Endodermal cell (in vitro differentiated cells): Measurements from ENCODE around the gene PDE4D. TPM values are rescaled to one million over a fixed set of nuclear protein-coding genes. Genes with fewer than 3 reads are reported as not detected.

Experiments
- DNase-seq: peaks from one replicate; pipeline ENCODE4 v3.0.0-alpha.2; 2017
- H3K27ac ChIP-seq: 2 replicates; pipeline ENCODE4 v1.5.1; 2013; ENCODE audit warnings: mild to moderate bottlenecking, low read depth, low read length, moderate library complexity
- H3K27me3 ChIP-seq: 2 replicates; pipeline ENCODE4 v1.6.1; 2013; ENCODE audit warnings: mild to moderate bottlenecking, low read length, moderate library complexity; ENCODE audit not compliant: insufficient read depth, control insufficient read depth, poor library complexity, severe bottlenecking
- H3K36me3 ChIP-seq: 2 replicates; pipeline ENCODE4 v1.7.0; 2013; ENCODE audit warnings: mild to moderate bottlenecking, low read length, moderate library complexity; ENCODE audit not compliant: control insufficient read depth, insufficient read depth
- H3K4me1 ChIP-seq: one replicate; pipeline ENCODE4 v1.7.0; 2013; ENCODE audit warnings: low read length; ENCODE audit not compliant: control insufficient read depth, insufficient read depth
- H3K4me3 ChIP-seq: 2 replicates; pipeline ENCODE4 v1.5.1; 2013; ENCODE audit warnings: mild to moderate bottlenecking, low read length, moderate library complexity
- H3K9ac ChIP-seq: 2 replicates; pipeline ENCODE4 v1.6.1; 2013; ENCODE audit warnings: mild to moderate bottlenecking, low read length, moderate library complexity; ENCODE audit not compliant: poor library complexity, severe bottlenecking; ENCODE audit errors: extremely low read depth
- H3K9me3 ChIP-seq: 2 replicates; pipeline ENCODE4 v1.6.1; 2013; ENCODE audit warnings: mild to moderate bottlenecking, low read length, moderate library complexity; ENCODE audit not compliant: control insufficient read depth
- H3K27ac Mint-ChIP-seq: 2 replicates; pipeline ENCODE4 v1.8.0; 2020; ENCODE audit warnings: mixed read lengths
- H3K27me3 Mint-ChIP-seq: 2 replicates; pipeline ENCODE4 v1.8.0; 2021; ENCODE audit warnings: mild to moderate bottlenecking, mixed read lengths; ENCODE audit not compliant: insufficient read depth
- H3K36me3 Mint-ChIP-seq: 2 replicates; pipeline ENCODE4 v1.8.0; 2020; ENCODE audit warnings: low read depth, mixed read lengths
- H3K4me1 Mint-ChIP-seq: 2 replicates; pipeline ENCODE4 v1.8.0; 2020; ENCODE audit warnings: mixed read lengths
- H3K4me3 Mint-ChIP-seq: 2 replicates; pipeline ENCODE4 v1.8.0; 2020; ENCODE audit warnings: mild to moderate bottlenecking, moderate library complexity, mixed read lengths
- H3K9me3 Mint-ChIP-seq: 2 replicates; pipeline ENCODE4 v1.8.0; 2020; ENCODE audit warnings: mild to moderate bottlenecking, mixed read lengths
- WGBS, 2 experiments: methylation state at CpG; one replicate each; pipeline versions ENCODE4 v1.1.5 to v1.1.7; 2013; ENCODE audit warnings: missing lambda C conversion rate in 2 of 2, mixed read lengths in 1 of 2; ENCODE audit not compliant: insufficient coverage in 1 of 2, insufficient read length in 1 of 2; 5-methylcytosine and 5-hydroxymethylcytosine counted together
- total RNA-seq, 2 donors: library from RNA; stranded (reverse); fragmentation: NEBNext Ultra II Directional in 1 of 2; extraction: Animal tissue kit (Norgen Biotek cat#: 25700) in 1 of 2; gene quantifications; 2 replicates in 1 of 2; 3 replicates in 1 of 2; pipeline ENCODE4 v1.2.1, GENCODE V29; 2021
- TF ChIP-seq, protein P1 (sequence below): fragments of 200-600 bp; sonication (generic); conservative IDR thresholded peaks from 2 replicates; pipeline ENCODE4 v1.5.0; 2021; ENCODE audit warnings: antibody characterized with exemption, mild to moderate bottlenecking

PDE4D gene
- total RNA-seq, 2 donors from 2014 or later, result 9.2 to 11.4 TPM

DNA sequence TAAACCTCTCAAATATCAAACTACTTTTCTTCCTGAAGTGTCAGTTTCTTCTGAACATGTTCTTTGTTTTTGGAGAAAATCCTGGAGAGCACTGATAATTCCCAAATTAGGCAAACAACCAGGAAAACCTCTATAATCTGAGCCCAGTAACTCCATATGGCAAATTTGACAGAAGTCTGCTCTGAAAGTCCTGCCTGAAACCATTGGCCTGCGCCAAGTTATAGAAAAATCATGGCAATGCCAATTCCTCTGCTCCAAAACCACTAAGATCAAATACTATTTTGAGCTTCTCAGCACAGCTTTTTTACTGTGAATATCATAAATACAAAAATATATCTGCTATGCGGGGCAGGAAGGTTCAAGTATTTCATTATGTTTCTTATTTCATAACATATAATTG is 45.9 kb downstream of the PDE4D start:
- Histone ChIP-seq H3K36me3 (no peaks in the 10 kb centered on the region), H3K9ac (no peak overlapping the region), H3K27me3 (no peaks in the 10 kb centered on the region), H3K9me3 (no peaks in the 10 kb centered on the region), H3K4me1 (no peaks in the 10 kb centered on the region), H3K27ac (no peak overlapping the region), H3K4me3 (no peak overlapping the region)
- TF ChIP-seq, protein P1, sequence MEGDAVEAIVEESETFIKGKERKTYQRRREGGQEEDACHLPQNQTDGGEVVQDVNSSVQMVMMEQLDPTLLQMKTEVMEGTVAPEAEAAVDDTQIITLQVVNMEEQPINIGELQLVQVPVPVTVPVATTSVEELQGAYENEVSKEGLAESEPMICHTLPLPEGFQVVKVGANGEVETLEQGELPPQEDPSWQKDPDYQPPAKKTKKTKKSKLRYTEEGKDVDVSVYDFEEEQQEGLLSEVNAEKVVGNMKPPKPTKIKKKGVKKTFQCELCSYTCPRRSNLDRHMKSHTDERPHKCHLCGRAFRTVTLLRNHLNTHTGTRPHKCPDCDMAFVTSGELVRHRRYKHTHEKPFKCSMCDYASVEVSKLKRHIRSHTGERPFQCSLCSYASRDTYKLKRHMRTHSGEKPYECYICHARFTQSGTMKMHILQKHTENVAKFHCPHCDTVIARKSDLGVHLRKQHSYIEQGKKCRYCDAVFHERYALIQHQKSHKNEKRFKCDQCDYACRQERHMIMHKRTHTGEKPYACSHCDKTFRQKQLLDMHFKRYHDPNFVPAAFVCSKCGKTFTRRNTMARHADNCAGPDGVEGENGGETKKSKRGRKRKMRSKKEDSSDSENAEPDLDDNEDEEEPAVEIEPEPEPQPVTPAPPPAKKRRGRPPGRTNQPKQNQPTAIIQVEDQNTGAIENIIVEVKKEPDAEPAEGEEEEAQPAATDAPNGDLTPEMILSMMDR, result no peak
- H3K27me3 Mint-ChIP-seq, result no peaks in the 10 kb centered on the region
- H3K36me3 Mint-ChIP-seq, result no peaks in the 10 kb centered on the region
- H3K4me3 Mint-ChIP-seq, result no peak overlapping the region
- WGBS, 2 experiments, result 95 to 100% methylated on average over 1 of the region's 2 CpGs
- no peak overlapping the region for H3K27ac Mint-ChIP-seq
- H3K4me1 Mint-ChIP-seq, result no peaks in the 10 kb centered on the region
- no peaks in the 10 kb centered on the region for H3K9me3 Mint-ChIP-seq
- DNase-seq, result no peak

DNA sequence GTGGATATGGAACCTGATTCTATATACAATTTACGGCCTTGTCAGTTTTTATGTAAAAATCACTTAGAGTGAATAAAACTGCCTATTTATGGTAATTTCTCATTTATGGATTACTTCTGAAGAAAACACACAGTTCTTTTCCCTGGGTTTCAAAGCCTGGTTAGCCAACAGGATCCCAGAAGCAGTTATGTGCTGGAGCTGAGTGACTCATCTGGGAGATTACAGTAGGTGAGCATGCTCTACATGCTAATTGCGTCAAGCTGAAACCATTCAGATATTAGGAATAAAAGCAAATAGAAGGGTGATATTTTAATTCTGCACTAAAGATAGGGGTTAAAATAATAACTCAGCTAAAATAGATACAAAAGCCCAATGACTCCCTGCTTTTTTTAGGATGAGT is 47.8 kb downstream of the PDE4D start:
- H3K36me3 Mint-ChIP-seq, result no peaks in the 10 kb centered on the region
- H3K27ac ChIP-seq, result no peak overlapping the region
- no peak for DNase-seq
- H3K36me3 ChIP-seq, result no peaks in the 10 kb centered on the region
- H3K9me3 ChIP-seq, result no peaks in the 10 kb centered on the region
- H3K4me3 ChIP-seq, result no peak overlapping the region
- H3K9ac ChIP-seq, result no peak overlapping the region
- H3K9me3 Mint-ChIP-seq, result no peaks in the 10 kb centered on the region
- H3K27me3 Mint-ChIP-seq, result no peaks in the 10 kb centered on the region
- TF ChIP-seq, protein P1, result no peak
- no peak overlapping the region for H3K27ac Mint-ChIP-seq
- peaks cover 6% of the 10 kb centered on the region for H3K4me1 Mint-ChIP-seq
- H3K4me1 ChIP-seq, result no peaks in the 10 kb centered on the region
- 97 to 100% methylated on average over 1 to 2 of the region's 2 CpGs for WGBS, 2 experiments
- H3K27me3 ChIP-seq, result no peaks in the 10 kb centered on the region
- H3K4me3 Mint-ChIP-seq, result no peak overlapping the region

DNA sequence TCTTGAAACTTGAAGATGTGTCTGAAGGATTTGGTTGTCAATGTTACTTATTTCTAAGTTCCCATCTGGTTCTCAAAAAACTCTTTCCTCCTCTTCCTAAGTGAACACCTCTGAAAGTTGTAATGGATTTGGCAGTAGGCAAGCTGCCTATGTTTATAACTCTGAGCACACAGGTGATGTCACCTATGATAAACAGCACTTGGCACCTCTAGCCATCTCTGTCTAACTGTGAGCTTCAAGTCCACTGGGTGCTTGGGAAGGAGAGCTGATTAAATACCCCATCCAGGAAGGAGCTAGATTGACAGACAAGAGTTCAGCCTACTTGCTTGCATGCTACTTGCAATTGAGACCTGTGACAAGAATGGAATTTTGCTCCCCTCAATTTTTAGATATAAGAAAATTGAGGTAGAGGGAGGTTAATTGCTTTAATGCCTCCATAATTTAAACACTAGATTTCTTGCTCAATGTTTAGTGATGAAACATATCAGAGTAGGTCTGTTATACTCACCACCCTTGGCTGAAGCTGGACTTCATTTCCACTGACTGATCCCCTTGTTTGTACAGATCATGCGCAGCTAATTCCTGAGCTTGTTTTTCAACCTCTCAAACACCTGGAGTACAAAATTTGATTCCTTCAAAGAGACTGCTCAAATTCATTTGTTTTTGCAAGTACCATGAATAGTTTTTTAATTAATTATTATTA is 49.9 kb downstream of the PDE4D start:
- no peaks in the 10 kb centered on the region for H3K9me3 Mint-ChIP-seq
- WGBS, 2 experiments, result 89% methylated on average over 1 of the region's 1 CpG
- Histone ChIP-seq H3K27ac (no peak overlapping the region), H3K4me3 (no peak overlapping the region), H3K27me3 (no peaks in the 10 kb centered on the region), H3K9me3 (no peaks in the 10 kb centered on the region), H3K36me3 (no peaks in the 10 kb centered on the region), H3K4me1 (peaks cover 4% of the 10 kb centered on the region), H3K9ac (no peak overlapping the region)
- TF ChIP-seq, protein P1, result no peak
- no peaks in the 10 kb centered on the region for H3K36me3 Mint-ChIP-seq
- H3K27me3 Mint-ChIP-seq, result no peaks in the 10 kb centered on the region
- no peak overlapping the region for H3K4me3 Mint-ChIP-seq
- H3K27ac Mint-ChIP-seq, result no peak overlapping the region
- peaks cover 16% of the 10 kb centered on the region for H3K4me1 Mint-ChIP-seq
- DNase-seq, result no peak
